ENCODE data around the gene MFSD11. TPM values are rescaled to one million over a fixed set of nuclear protein-coding genes. Genes with fewer than 3 reads are reported as not detected.

The MFSD11 gene
- total and polyA plus RNA-seq, 2 of the 8 experiments (the other 6 are each of a cell fraction or from before 2014, with no cell fraction given), result 17.7 to 19.8 TPM

GRCh38 chr17:76700617-76701470 is 37.1 kb upstream of the MFSD11 start:
- no peaks in the 10 kb centered on the region for H3K36me3 ChIP-seq (ENCODE audit: control insufficient read depth in 2 of 4, insufficient read depth in 4 of 4, low read length in 3 of 4)
- H3K14ac ChIP-seq (ENCODE audit: insufficient read length), result no peak overlapping the region
- no peak overlapping the region for H2BK120ac ChIP-seq (replicated peaks; ENCODE audit: low read depth, low read length)
- H3K56ac ChIP-seq (replicated peaks; ENCODE audit: insufficient read length, low read depth, low read length), result no peak overlapping the region
- H3K79me2 ChIP-seq (ENCODE audit: control insufficient read depth in 1 of 2, insufficient read depth in 2 of 2, low read length in 2 of 2), result no peaks in the 10 kb centered on the region
- TF ChIP-seq TEAD4 (IDR thresholded peaks at IDR 0.05; ENCODE audit: low read depth, low read length), result no peak
- no peak for TF ChIP-seq TCF12 (IDR thresholded peaks at IDR 0.05; ENCODE audit: low read depth, low read length)
- 0 out of 4 replicates have a peak, but pooled peaks of 1 of the 2 experiments have one; percentile 45 for TF ChIP-seq SIN3A (conservative IDR thresholded peaks at IDR 0.05 in 1 of 2, IDR thresholded peaks at IDR 0.05 in 1 of 2; ENCODE audit: low read depth in 1 of 2, low read length in 2 of 2)
- peak overlapping the region; percentile 67; the same call in 1 of the 2 replicates for H2BK5ac ChIP-seq (ENCODE audit: low read depth, low read length)
- peak overlapping the region; percentile 15 to 27; a peak in 3 of 4 replicates for H3K4me2 ChIP-seq (ENCODE audit: insufficient read depth in 1 of 2, low read depth in 2 of 2, low read length in 2 of 2)
- H3K27ac ChIP-seq (ENCODE audit: low read depth, low read length), result no peak overlapping the region
- no peak overlapping the region for H4K8ac ChIP-seq (ENCODE audit: extremely low read depth, insufficient read depth, low read length)
- POLR2A ChIA-PET (ENCODE audit: partially characterized antibody), result interaction anchor here (0.8 to 1.5 kb wide), 6 partner anchors 9 to 141 kb away, joined by 3 to 4 read pairs (median 3); no protein-coding TSS in a partner anchor
- CTCF ChIA-PET (ENCODE audit: partially characterized antibody), result interaction anchor here (0.7 to 3.9 kb wide), 7 partner anchors 9 to 77 kb away, joined by 3 to 24 read pairs (median 7); no protein-coding TSS in a partner anchor
- no peak for DNase-seq (ENCODE audit: low read depth in 1 of 2, low spot score in 2 of 2)
- H3K23me2 ChIP-seq (ENCODE audit: low read depth, low read length), result no peaks in the 10 kb centered on the region
- no peak overlapping the region for H2BK15ac ChIP-seq (ENCODE audit: low read length)
- H2BK12ac ChIP-seq (ENCODE audit: low read depth, low read length), result peak overlapping the region; percentile 76; the same call in 1 of the 2 replicates
- no peak overlapping the region for H3K4me3 ChIP-seq (ENCODE audit: extremely low read depth in 1 of 4, insufficient read depth in 2 of 4, low read depth in 3 of 4, low read length in 4 of 4)
- H3K27me3 ChIP-seq (replicated peaks in 1 of 4; ENCODE audit: control insufficient read depth in 3 of 4, extremely low read depth in 1 of 4, insufficient read depth in 3 of 4, low read length in 3 of 4), result no peaks in the 10 kb centered on the region; a peak in 1 of 7 replicates
- peak overlapping the region; percentile 85; the same call in 1 of the 2 replicates for H3K18ac ChIP-seq (ENCODE audit: extremely low read depth, low read length)
- peak overlapping the region; percentile 23 for H4K91ac ChIP-seq (replicated peaks; ENCODE audit: insufficient read length, low read length)
- no peak overlapping the region for H4K5ac ChIP-seq (ENCODE audit: insufficient read length, low read depth, low read length)
- H2AFZ ChIP-seq (ENCODE audit: low read length), result no peak overlapping the region
- no peak overlapping the region for H2AK5ac ChIP-seq (ENCODE audit: low read depth, low read length)
- peaks cover 0 to 29% (median 23%) of the 10 kb centered on the region in 4 experiments; a peak in 6 of 7 replicates for H3K4me1 ChIP-seq (replicated peaks in 1 of 4; ENCODE audit: control insufficient read depth in 3 of 4, insufficient read depth in 4 of 4, low read length in 3 of 4)
- no peak overlapping the region for H3K23ac ChIP-seq (ENCODE audit: insufficient read length)
- peaks cover 3% of the 10 kb centered on the region; the same call in 1 of the 2 replicates for H3K79me1 ChIP-seq (ENCODE audit: low read depth, low read length)
- no peak overlapping the region for H3K4ac ChIP-seq (replicated peaks; ENCODE audit: insufficient read length, low read depth, low read length)
- no peaks in the 10 kb centered on the region for H4K20me1 ChIP-seq (replicated peaks in 1 of 2; ENCODE audit: control insufficient read depth in 1 of 2, insufficient read depth in 2 of 2, low read length in 2 of 2)
- no peaks in the 10 kb centered on the region for H3K9me3 ChIP-seq (ENCODE audit: insufficient read depth in 2 of 2, low read depth in 1 of 2, low read length in 1 of 2)
- no peak overlapping the region for H3K9ac ChIP-seq (replicated peaks in 1 of 4; ENCODE audit: extremely low read depth in 1 of 4, low read depth in 3 of 4, low read length in 3 of 4)
- peak overlapping the region; percentile 32; the same call in 1 of the 2 replicates for H2BK20ac ChIP-seq (ENCODE audit: low read length)
- no peak for FAIRE-seq
- 74% methylated on average over 31 of the region's 33 CpGs; no CpG with 5 or more reads in 1 of the 2 experiments for WGBS, 2 experiments (ENCODE audit: extremely low coverage in 1 of 2, insufficient coverage in 1 of 2, insufficient read length in 1 of 2, insufficient replicate concordance in 2 of 2, low coverage in 1 of 2, low lambda C conversion rate in 2 of 2, missing lambda C conversion rate in 1 of 2)
